Right ventricle myocardium inferior (tissue), 1 donor: ENCODE data around the gene ATP6V1G2. TPM values are rescaled to one million over a fixed set of nuclear protein-coding genes. Genes with fewer than 3 reads are reported as not detected.
"Not testable (repeated sequence)": the region's sequence is repeated elsewhere in the genome, so short reads cannot be mapped to it uniquely, and the experiment has no call there.

Experiments used
- ATAC-seq: fragments of 200-7000 bp; cut with Tn5 transposase; one replicate; pipeline ENCODE4 v1.9.1; 2020; ENCODE audit warnings: mild to moderate bottlenecking, moderate library complexity
- DNase-seq: peaks from one replicate; pipeline ENCODE4 v3.0.0; 2021; ENCODE audit errors: missing footprints
- intact Hi-C: fragments of 100-400 bp; cut with DNase I; formaldehyde crosslinking; loops from one replicate; pipeline ENCODE4 v1.11.0; 2022
- long read RNA-seq: library from polyadenylated mRNA; unstranded; transcript quantifications from one replicate; pipeline ENCODE4 v2.0.0, GENCODE V29; 2021
- total RNA-seq: library from RNA; stranded (reverse); fragmentation: NEBNext Ultra II Directional; extraction: Animal tissue kit (Norgen Biotek cat#: 25700); gene quantifications from one replicate; pipeline ENCODE4 v1.2.1, GENCODE V29; 2021
- donor health status: DM: no; HTN: yes; CAD: no; lungs with severe emphysema.

ATP6V1G2 gene
- total RNA-seq, result 2.2 TPM
- long read RNA-seq, partial matches to known transcripts, result 0 of 4 reads
- long read RNA-seq, other reads (novel, unspliced or antisense), result 0 of 4 reads

- intact Hi-C loops, result loop anchor here (1.0 to 10.0 kb wide), 6 partner anchors 34 to 408 kb away; partner anchors contain the start of genes CLIC1, NELFE and SKIC2
- ATAC-seq (peak; percentile 81), DNase-seq (peak; percentile 91)
These were observed at the start of gene ATP6V1G2 for GRCh38 chr6:31546339-31546957. TSS of gene ATP6V1G2 (minus strand) at chr6:31546608. CDS start at chr6:31546559, 49 bp downstream.

GRCh38 chr6:31592396-31592771 is 46.0 kb upstream of the ATP6V1G2 start:
- DNase-seq (no peak), ATAC-seq (no peak)
- intact Hi-C loops, result no loop called here

GRCh38 chr6:31590691-31591090 is 44.3 kb upstream of the ATP6V1G2 start:
- DNase-seq, ATAC-seq, intact Hi-C loops: not testable (repeated sequence)

- no peak for DNase-seq
- ATAC-seq, result no peak
- intact Hi-C loops, result no loop called here
These were observed 42.7 kb upstream of the ATP6V1G2 start for GRCh38 chr6:31588871-31589650.

GRCh38 chr6:31587791-31588777 is 41.7 kb upstream of the ATP6V1G2 start:
- ATAC-seq, result no peak
- no peak for DNase-seq
- intact Hi-C loops, result no loop called here

- ATAC-seq (peak; percentile 68), DNase-seq (no peak)
- intact Hi-C loops, result no loop called here
These were observed 40.3 kb upstream of the ATP6V1G2 start for GRCh38 chr6:31586599-31587281.

GRCh38 chr6:31586008-31586407 is 39.6 kb upstream of the ATP6V1G2 start, which contains the start of gene LST1:
TSS of gene LST1 (plus strand) at chr6:31586277. CDS start at chr6:31587300, 1,023 bp downstream.
- ATAC-seq (peak; percentile 32), DNase-seq (no peak)
- intact Hi-C loops, result no loop called here

- intact Hi-C loops, result no loop called here
- DNase-seq (no peak), ATAC-seq (no peak)
These were observed 39.1 kb upstream of the ATP6V1G2 start for GRCh38 chr6:31585491-31585890.

- DNase-seq (no peak), ATAC-seq (no peak)
- intact Hi-C loops, result no loop called here
These were observed 35.8 kb upstream of the ATP6V1G2 start, which contains the start of gene LTB for GRCh38 chr6:31582230-31582643. TSS of gene LTB (minus strand) at chr6:31582424. CDS start at chr6:31582417, 7 bp downstream.

- no peak for DNase-seq
- peak; percentile 30 for ATAC-seq
- intact Hi-C loops, result loop anchor here (2.0 kb wide), 3 partner anchors 17 to 35 kb away; partner anchors contain the start of genes ATP6V1G2 and NFKBIL1
These were observed 35.2 kb upstream of the ATP6V1G2 start for GRCh38 chr6:31581434-31582229.

- intact Hi-C loops, result loop anchor here (2.0 kb wide), 3 partner anchors 18 to 34 kb away; partner anchors contain the start of genes ATP6V1G2 and NFKBIL1
- ATAC-seq, result peak; percentile 98
- peak; percentile 96 for DNase-seq
These were observed 34.5 kb upstream of the ATP6V1G2 start for GRCh38 chr6:31580807-31581433.

- no peak for DNase-seq
- intact Hi-C loops, result loop anchor here (2.0 kb wide), 3 partner anchors 18 to 34 kb away; partner anchors contain the start of genes ATP6V1G2 and NFKBIL1
- ATAC-seq, result no peak
These were observed 34.0 kb upstream of the ATP6V1G2 start for GRCh38 chr6:31580438-31580740.

- DNase-seq, result no peak
- intact Hi-C loops, result loop anchor here (2.0 kb wide), 3 partner anchors 19 to 33 kb away; partner anchors contain the start of genes ATP6V1G2 and NFKBIL1
- ATAC-seq, result no peak
These were observed 33.4 kb upstream of the ATP6V1G2 start for GRCh38 chr6:31579546-31580437.

- DNase-seq (no peak), ATAC-seq (no peak)
- intact Hi-C loops, result no loop called here
These were observed 32.7 kb upstream of the ATP6V1G2 start for GRCh38 chr6:31579119-31579505.

- ATAC-seq, result no peak
- no peak for DNase-seq
- intact Hi-C loops, result no loop called here
These were observed 32.0 kb upstream of the ATP6V1G2 start for GRCh38 chr6:31578184-31579118.
